Activated T-cell treated with anti-CD3 and anti-CD28 coated beads for 24 hours (primary cell): Measurements from ENCODE around the gene COL2A1.

Experiments
- DNase-seq: peaks from one replicate; pipeline ENCODE4 v3.0.0-alpha.2; 2020; ENCODE audit warnings: low read depth

Gene COL2A1

GRCh38 chr12:48030173-48030650 lies 25.9 kb upstream of the COL2A1 start:
- no peak for DNase-seq

DNA sequence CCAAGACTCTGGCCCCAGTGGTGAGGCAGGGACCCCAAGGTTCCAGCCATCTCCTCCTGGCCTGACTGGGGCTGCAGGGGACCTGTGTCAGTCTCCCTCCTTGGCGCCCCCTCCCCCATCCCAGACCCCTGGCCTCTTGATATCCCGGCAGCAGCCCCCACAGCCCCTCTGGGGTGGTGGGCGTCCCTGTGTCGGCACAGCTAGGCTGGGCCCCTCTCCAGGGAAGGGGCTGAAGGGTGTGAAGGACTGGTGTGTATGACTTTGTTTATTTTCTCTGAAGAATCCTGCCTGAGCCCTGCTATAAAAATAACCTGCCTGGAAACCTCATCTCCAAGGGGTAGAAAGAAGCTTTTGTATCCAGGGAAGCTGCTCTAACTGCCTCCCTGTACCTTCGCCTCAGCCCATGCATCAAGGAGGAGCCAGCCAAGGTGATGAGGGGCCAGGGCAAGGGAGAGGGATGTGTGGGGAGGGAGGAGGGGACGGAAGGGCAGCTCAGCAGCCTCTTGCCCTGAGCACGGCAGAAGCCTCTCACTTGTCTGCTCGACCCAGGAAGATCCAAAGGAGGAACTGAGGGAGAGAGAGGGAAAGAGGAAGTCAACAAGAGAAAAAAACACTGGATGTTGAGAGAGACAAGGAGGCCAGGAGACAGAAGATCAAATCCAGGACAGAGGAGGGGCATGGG lies 25.4 kb upstream of the COL2A1 start:
- DNase-seq: no peak

DNA sequence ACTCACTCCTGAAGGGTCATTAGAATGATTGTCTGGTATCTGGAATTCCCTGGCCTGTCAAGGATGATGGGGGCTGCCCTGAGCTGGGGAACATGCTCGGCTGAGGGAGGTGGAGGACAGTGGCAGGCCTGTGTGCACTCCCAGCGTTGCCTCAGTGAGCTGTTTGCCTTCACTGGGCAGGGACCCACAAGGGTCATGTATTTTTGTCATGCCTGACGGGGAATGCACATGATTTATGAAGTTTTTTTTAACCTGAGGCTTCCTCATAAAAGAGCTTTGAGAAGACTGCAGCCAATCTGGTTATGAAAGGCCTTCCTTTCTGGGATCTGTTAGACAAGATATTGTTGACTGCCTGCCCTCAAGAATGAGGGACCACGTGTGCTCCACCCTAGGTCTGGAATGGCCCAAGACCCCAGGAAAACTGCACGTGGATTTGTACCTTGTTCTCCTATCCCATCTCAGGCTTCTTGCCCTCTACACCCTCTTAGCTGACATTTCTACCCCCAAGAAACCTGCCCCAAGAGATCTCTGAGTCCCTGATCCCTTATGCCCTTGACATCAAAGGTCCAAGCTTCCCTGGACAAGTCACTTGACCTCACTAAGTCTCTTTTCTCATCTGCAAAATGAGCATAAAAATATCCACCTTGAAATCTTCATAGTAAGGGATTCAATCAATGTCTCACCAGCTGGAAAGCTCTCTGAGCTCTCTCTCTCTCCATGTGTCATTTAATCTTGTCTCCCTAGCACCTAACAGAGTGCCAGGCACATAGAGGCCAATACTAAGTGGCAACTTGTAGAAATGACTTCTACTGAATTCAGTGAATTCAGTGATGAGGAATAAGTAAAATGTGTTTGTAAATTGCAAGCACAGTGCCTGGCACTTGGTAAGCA lies 24.5 kb upstream of the COL2A1 start:
- DNase-seq: no peak

DNA sequence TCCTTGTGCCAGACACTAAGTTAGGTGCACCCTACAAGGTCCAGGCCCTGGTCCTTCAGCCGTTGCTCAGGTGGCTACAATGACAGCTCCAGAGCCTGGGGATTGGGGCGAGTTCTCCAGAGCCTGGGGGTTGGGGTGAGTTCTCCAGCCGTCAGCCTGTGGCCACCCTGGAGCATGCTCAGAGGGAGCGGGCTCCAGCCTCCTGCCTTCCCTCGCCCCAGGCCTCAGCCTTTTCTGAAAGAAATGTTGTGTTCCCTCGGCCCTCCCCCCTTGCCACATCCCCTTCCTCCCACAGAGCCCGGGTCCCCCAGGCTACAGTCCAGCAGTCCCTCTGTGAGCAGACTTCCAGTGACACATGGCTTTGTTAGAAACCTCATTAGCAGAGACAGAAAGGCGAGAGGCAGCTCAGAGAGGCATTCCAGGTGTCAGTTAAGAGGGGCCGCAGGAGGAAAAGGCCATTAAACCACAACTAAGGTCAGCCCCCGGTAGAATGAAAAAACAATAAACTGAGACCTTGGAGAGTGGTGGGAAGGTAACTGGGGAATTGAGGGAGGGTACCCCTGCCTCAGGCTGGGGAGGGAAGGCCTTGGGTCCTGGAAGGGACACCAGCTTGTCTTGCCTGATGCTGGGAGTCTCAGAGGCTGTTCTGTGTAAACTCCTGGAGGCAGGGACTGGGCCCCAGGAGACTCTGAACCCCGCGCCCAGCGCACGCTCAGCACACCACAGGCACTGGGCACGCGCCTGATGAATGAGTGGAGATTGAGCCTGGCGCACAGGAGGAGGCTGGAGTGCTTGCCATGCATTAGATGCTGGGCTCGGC lies 23.1 kb upstream of the COL2A1 start:
- DNase-seq: no peak

DNA sequence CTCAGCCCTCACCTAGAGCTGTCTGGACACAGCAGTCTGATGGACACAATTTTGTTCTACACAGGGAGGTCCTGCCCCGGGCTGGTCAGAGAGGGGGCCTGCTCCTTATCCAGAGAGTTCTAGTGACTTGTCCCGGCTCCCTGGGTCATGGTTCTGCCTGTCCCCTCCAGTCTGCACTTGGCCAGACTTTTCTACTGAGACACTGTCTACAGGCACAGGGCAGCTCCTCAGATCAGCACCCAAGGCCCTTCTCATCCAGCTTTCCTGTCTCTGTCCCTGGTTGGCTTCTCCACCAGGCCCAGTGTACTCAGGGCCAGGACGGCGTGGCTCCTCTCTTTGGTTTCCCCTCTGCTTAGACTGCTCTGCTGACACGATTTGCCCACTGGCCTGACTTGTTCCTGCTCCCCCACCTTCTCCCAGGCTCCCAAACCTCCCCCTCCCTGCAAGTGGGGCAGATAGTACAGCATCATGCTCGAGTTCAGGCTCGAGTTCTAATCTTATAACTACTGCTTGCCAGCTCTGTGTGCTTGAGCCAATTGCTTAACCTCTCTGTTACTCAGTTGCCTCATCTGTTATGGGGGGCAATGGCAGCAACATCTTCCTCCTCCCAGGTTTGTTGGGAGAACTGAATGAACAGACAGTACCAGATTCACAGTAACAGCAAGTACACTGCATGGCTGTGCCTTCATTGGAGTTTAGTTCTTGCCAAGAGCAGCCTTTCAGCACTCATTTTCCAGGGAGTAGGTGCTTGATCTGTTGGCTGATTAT lies 22.0 kb upstream of the COL2A1 start:
- DNase-seq: no peak

DNA sequence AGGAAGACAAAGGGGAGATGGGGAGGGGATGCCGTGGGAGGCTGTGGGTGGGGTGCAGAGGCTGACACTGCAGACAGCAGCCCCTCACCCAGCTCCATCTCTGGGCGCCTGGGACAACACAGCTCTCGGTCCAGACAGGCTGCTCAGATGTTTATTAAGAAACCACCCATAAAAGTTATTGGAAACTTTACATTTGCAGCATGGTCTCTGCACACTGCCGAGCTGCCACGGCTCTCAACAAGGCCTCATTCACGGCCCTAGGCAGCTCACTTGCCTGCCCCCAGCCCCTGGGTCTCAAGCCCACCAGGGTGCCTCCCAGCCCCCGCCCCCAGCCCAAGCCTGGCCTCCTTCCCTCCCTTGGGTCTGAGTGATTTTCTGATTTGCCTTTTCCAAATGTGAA lies 21.0 kb upstream of the COL2A1 start:
- DNase-seq: no peak

GRCh38 chr12:48024735-48025134 lies 20.5 kb upstream of the COL2A1 start:
- DNase-seq: no peak

DNA sequence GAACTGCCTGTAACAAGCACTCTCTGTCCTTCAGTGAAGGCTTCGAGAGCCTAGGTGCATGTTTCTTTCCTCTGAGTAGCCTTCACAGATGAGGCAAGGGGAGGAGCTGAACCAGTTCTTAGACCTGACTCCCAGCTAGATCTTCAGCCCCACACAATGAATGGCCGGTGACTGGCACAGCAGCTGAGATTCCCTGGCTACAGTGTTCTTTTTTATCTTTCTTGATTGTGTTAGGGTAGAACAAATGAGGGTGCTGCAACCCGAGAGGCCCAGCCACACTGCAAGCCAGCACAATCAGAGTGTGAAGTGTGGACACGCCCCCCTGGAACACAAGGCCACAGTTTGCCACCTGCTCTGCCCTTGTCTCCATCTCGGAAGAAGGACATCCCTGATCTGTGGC lies 19.1 kb upstream of the COL2A1 start:
- no peak for DNase-seq

GRCh38 chr12:48022676-48023385 lies 18.6 kb upstream of the COL2A1 start:
- DNase-seq: no peak

DNA sequence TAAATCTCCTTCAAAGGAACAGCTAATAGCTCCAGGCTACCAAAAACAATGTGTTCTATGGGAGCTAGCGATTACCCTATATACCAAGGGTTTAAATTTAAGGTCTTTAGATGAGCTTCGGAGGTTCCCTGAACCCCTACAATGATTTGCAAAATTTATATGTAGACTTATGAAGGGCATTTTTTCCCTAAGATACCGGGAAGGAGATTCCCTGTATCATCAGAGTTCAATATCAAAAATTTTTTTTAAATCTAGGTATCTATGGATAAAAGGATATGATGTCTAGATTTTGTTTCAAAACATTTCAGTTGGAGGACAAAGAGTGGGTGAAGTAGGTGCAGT lies 17.9 kb upstream of the COL2A1 start:
- no peak for DNase-seq

GRCh38 chr12:48021485-48022179 lies 17.4 kb upstream of the COL2A1 start:
- no peak for DNase-seq

- DNase-seq: no peak
Observed at GRCh38 chr12:48019639-48020265, 15.5 kb upstream of the COL2A1 start.

GRCh38 chr12:48018618-48018995 lies 14.3 kb upstream of the COL2A1 start:
- no peak for DNase-seq

- DNase-seq: no peak
Observed at GRCh38 chr12:48017921-48018617, 13.8 kb upstream of the COL2A1 start.

GRCh38 chr12:48017496-48017895 lies 13.2 kb upstream of the COL2A1 start:
- DNase-seq: no peak

- DNase-seq: no peak
Observed at GRCh38 chr12:48016373-48017020, 12.2 kb upstream of the COL2A1 start.

GRCh38 chr12:48015954-48016353 lies 11.7 kb upstream of the COL2A1 start:
- DNase-seq: no peak

- DNase-seq: no peak
Observed at GRCh38 chr12:48015129-48015528, 10.9 kb upstream of the COL2A1 start.

- DNase-seq: no peak
Observed at GRCh38 chr12:48013287-48013686, 9.0 kb upstream of the COL2A1 start.
